SK-N-SH treated with all-trans-retinoic acid at 6 μM for 48 hours (cell line): ENCODE measurements around the gene DYRK3.

Experiments used
- ATAC-seq: fragments of 200-7000 bp; cut with Tn5 transposase; 3 replicates; pipeline ENCODE4 v1.9.1; 2020; ENCODE audit warnings: mild to moderate bottlenecking, moderate library complexity
- ARNTL ChIP-seq: fragments of 450-650 bp; formaldehyde crosslinking; IDR thresholded peaks from 2 replicates; pipeline ENCODE4 v1.5.0; 2020; ENCODE audit warnings: low read depth, mild to moderate bottlenecking, moderate library complexity, borderline replicate concordance
- BACH2 ChIP-seq: fragments of 250-450 bp; sonication (Bioruptor Pico); IDR thresholded peaks from 2 replicates; pipeline ENCODE4 v1.9.0; 2021; ENCODE audit warnings: mild to moderate bottlenecking, borderline replicate concordance
- CREB5 ChIP-seq: fragments of 250-450 bp; sonication (Bioruptor Pico); IDR thresholded peaks from 2 replicates; pipeline ENCODE4 v1.5.1; 2020; ENCODE audit warnings: low read depth, mild to moderate bottlenecking, moderate library complexity
- ESRRG ChIP-seq: fragments of 250-450 bp; sonication (Bioruptor Pico); IDR thresholded peaks from 2 replicates; pipeline ENCODE4 v1.6.1; 2021; ENCODE audit warnings: mild to moderate bottlenecking
- GLIS3 ChIP-seq: fragments of 250-450 bp; sonication (Bioruptor Pico); IDR thresholded peaks from 2 replicates; pipeline ENCODE4 v1.5.0; 2020; ENCODE audit warnings: mild to moderate bottlenecking, moderate library complexity
- ISL1 ChIP-seq: fragments of 250-450 bp; sonication (Bioruptor Pico); IDR thresholded peaks from 2 replicates; pipeline ENCODE4 v2.1.2; 2022; ENCODE audit warnings: mild to moderate bottlenecking, moderate library complexity
- OSR1 ChIP-seq: fragments of 250-450 bp; sonication (Bioruptor Pico); IDR thresholded peaks from 2 replicates; pipeline ENCODE4 v1.8.0; 2022; ENCODE audit warnings: moderate library complexity, mild to moderate bottlenecking, inconsistent platforms
- PATZ1 ChIP-seq: fragments of 250-450 bp; sonication (Bioruptor Pico); IDR thresholded peaks from 2 replicates; pipeline ENCODE4 v1.8.0; 2020; ENCODE audit warnings: mild to moderate bottlenecking, moderate library complexity, borderline replicate concordance
- PPARA ChIP-seq: fragments of 250-450 bp; sonication (Bioruptor Pico); IDR thresholded peaks from 2 replicates; pipeline ENCODE4 v1.5.0; 2020; ENCODE audit warnings: mild to moderate bottlenecking, borderline replicate concordance
- RARB ChIP-seq: fragments of 250-450 bp; sonication (Bioruptor Pico); IDR thresholded peaks from 2 replicates; pipeline ENCODE4 v1.8.0; 2021; ENCODE audit warnings: mild to moderate bottlenecking, moderate library complexity
- SNAI2 ChIP-seq: fragments of 250-450 bp; sonication (Bioruptor Pico); IDR thresholded peaks from 2 replicates; pipeline ENCODE4 v1.5.0; 2020; ENCODE audit warnings: mild to moderate bottlenecking, moderate library complexity
- TCF4 ChIP-seq: fragments of 250-450 bp; sonication (Bioruptor Pico); IDR thresholded peaks from 2 replicates; pipeline ENCODE4 v1.8.0; 2021; ENCODE audit warnings: mild to moderate bottlenecking, moderate library complexity, borderline replicate concordance
- TOX ChIP-seq: fragments of 250-450 bp; sonication (Bioruptor Pico); IDR thresholded peaks from 2 replicates; pipeline ENCODE4 v1.8.0; 2021; ENCODE audit warnings: mild to moderate bottlenecking, moderate library complexity, borderline replicate concordance
- ZC3H10 ChIP-seq: fragments of 250-450 bp; sonication (Bioruptor Pico); IDR thresholded peaks from 2 replicates; pipeline ENCODE4 v1.5.1; 2021; ENCODE audit warnings: mild to moderate bottlenecking, moderate library complexity
- ZFP30 ChIP-seq: fragments of 450-650 bp; formaldehyde crosslinking; IDR thresholded peaks from 2 replicates; pipeline ENCODE4 v1.5.0; 2022; ENCODE audit warnings: mild to moderate bottlenecking, moderate library complexity
- ZNF565 ChIP-seq: fragments of 450-650 bp; formaldehyde crosslinking; conservative IDR thresholded peaks from 2 replicates; pipeline ENCODE4 v1.5.0; 2020; ENCODE audit warnings: low read depth, mild to moderate bottlenecking, moderate library complexity
- ZNF70 ChIP-seq: fragments of 450-650 bp; formaldehyde crosslinking; IDR thresholded peaks from 2 replicates; pipeline ENCODE4 v1.5.0; 2020; ENCODE audit warnings: mild to moderate bottlenecking, moderate library complexity
- TF ChIP-seq, protein P1 (sequence below): fragments of 250-450 bp; sonication (Bioruptor Pico); IDR thresholded peaks from 2 replicates; pipeline ENCODE4 v1.5.1; 2021; ENCODE audit warnings: mild to moderate bottlenecking, moderate library complexity
- TF ChIP-seq, protein P2 (sequence below): fragments of 250-450 bp; sonication (Bioruptor Pico); IDR thresholded peaks from 2 replicates; pipeline ENCODE4 v1.5.0; 2020; ENCODE audit warnings: mild to moderate bottlenecking, moderate library complexity
- TF ChIP-seq, protein P3 (sequence below): fragments of 250-450 bp; sonication (Bioruptor Pico); IDR thresholded peaks from 2 replicates; pipeline ENCODE4 v1.8.0; 2021; ENCODE audit warnings: low read depth, mild to moderate bottlenecking, moderate library complexity, borderline replicate concordance

DYRK3 gene

DNA sequence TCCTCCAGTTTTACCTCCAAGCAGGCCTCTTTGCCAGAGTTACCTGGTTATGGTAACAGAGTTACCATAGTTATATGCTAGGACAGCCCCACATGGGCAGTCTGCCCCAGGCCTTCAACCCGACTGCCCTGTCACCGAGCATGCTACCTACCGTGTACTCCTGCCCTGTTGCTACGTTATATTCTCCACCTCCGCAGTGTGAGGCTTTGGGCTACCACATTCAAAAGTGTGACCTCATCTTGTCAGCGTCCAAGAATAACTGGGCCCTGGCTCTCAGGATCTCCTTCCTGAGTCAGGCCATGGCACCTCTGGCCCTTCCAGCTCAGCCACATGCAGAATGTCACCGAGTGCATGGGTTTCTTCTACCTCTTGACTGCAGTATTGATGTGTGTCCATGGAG lies 58.3 kb downstream of the DYRK3 start:
- ATAC-seq = peak; percentile 12
- TF ChIP-seq PPARA (CRISPR knock-in tag) (no peak), GLIS3 (CRISPR knock-in tag) (no peak), TOX (CRISPR knock-in tag) (no peak), ZNF70 (CRISPR knock-in tag) (no peak), TCF4 (CRISPR knock-in tag) (no peak), ZFP30 (CRISPR knock-in tag) (no peak), BACH2 (no peak), ARNTL (CRISPR knock-in tag) (no peak), ZNF565 (no peak), ISL1 (CRISPR knock-in tag) (no peak), OSR1 (CRISPR knock-in tag) (no peak), ZC3H10 (no peak), SNAI2 (CRISPR knock-in tag) (no peak)
- TF ChIP-seq, protein P1, sequence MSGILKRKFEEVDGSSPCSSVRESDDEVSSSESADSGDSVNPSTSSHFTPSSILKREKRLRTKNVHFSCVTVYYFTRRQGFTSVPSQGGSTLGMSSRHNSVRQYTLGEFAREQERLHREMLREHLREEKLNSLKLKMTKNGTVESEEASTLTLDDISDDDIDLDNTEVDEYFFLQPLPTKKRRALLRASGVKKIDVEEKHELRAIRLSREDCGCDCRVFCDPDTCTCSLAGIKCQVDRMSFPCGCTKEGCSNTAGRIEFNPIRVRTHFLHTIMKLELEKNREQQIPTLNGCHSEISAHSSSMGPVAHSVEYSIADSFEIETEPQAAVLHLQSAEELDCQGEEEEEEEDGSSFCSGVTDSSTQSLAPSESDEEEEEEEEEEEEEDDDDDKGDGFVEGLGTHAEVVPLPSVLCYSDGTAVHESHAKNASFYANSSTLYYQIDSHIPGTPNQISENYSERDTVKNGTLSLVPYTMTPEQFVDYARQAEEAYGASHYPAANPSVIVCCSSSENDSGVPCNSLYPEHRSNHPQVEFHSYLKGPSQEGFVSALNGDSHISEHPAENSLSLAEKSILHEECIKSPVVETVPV (CRISPR knock-in tag) = no peak
- TF ChIP-seq, protein P2, sequence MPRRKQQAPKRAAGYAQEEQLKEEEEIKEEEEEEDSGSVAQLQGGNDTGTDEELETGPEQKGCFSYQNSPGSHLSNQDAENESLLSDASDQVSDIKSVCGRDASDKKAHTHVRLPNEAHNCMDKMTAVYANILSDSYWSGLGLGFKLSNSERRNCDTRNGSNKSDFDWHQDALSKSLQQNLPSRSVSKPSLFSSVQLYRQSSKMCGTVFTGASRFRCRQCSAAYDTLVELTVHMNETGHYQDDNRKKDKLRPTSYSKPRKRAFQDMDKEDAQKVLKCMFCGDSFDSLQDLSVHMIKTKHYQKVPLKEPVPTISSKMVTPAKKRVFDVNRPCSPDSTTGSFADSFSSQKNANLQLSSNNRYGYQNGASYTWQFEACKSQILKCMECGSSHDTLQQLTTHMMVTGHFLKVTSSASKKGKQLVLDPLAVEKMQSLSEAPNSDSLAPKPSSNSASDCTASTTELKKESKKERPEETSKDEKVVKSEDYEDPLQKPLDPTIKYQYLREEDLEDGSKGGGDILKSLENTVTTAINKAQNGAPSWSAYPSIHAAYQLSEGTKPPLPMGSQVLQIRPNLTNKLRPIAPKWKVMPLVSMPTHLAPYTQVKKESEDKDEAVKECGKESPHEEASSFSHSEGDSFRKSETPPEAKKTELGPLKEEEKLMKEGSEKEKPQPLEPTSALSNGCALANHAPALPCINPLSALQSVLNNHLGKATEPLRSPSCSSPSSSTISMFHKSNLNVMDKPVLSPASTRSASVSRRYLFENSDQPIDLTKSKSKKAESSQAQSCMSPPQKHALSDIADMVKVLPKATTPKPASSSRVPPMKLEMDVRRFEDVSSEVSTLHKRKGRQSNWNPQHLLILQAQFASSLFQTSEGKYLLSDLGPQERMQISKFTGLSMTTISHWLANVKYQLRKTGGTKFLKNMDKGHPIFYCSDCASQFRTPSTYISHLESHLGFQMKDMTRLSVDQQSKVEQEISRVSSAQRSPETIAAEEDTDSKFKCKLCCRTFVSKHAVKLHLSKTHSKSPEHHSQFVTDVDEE = no peak
- TF ChIP-seq, all 23 proteins: peak for 0

- TF ChIP-seq PATZ1 (CRISPR knock-in tag) (no peak), ESRRG (CRISPR knock-in tag) (no peak), SNAI2 (CRISPR knock-in tag) (no peak), CREB5 (CRISPR knock-in tag) (no peak), ZNF565 (no peak), OSR1 (CRISPR knock-in tag) (no peak), RARB (CRISPR knock-in tag) (no peak), TCF4 (CRISPR knock-in tag) (no peak), PPARA (CRISPR knock-in tag) (no peak)
- TF ChIP-seq, protein P2 = no peak
- TF ChIP-seq, protein P3, sequence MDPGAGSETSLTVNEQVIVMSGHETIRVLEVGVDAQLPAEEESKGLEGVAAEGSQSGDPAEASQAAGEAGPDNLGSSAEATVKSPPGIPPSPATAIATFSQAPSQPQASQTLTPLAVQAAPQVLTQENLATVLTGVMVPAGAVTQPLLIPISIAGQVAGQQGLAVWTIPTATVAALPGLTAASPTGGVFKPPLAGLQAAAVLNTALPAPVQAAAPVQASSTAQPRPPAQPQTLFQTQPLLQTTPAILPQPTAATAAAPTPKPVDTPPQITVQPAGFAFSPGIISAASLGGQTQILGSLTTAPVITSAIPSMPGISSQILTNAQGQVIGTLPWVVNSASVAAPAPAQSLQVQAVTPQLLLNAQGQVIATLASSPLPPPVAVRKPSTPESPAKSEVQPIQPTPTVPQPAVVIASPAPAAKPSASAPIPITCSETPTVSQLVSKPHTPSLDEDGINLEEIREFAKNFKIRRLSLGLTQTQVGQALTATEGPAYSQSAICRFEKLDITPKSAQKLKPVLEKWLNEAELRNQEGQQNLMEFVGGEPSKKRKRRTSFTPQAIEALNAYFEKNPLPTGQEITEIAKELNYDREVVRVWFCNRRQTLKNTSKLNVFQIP (CRISPR knock-in tag) = no peak
- TF ChIP-seq, protein P1 (CRISPR knock-in tag) = no peak
- TF ChIP-seq, all 23 proteins: peak for 0
These were observed 59.1 kb downstream of the DYRK3 start for GRCh38 chr1:206694171-206695124.

More at GRCh38 chr1:206694171-206695124, 59.1 kb downstream of the DYRK3 start:
- ATAC-seq = no peak
